ENCODE data around the gene EFNA5. TPM values are rescaled to one million over a fixed set of nuclear protein-coding genes. Genes with fewer than 3 reads are reported as not detected.

EFNA5 gene
- total and polyA plus RNA-seq, 10 of the 15 experiments (the other 5 are each of a cell fraction or from before 2014, with no cell fraction given): 0.19 to 12.6 (median 3.9) TPM

GRCh38 chr5:107474716-107475489 lies 195.8 kb downstream of the EFNA5 start (continued):
- TF ChIP-seq BCL3 (IDR thresholded peaks at IDR 0.05; ENCODE audit: borderline replicate concordance, insufficient read depth, low read depth, low read length, poor library complexity, severe bottlenecking) (peak; percentile 40), MLLT1 (IDR thresholded peaks at IDR 0.05) (0 out of 2 replicates have a peak, but pooled peaks have one; percentile 32), BMI1 (IDR thresholded peaks at IDR 0.05; ENCODE audit: borderline replicate concordance) (peak; percentile 58; the same call in 1 of the 2 replicates), BRCA1 (IDR thresholded peaks at IDR 0.05; ENCODE audit: low read depth, low read length) (no peak), BHLHE40 (IDR thresholded peaks at IDR 0.05; ENCODE audit: borderline replicate concordance in 1 of 2, low read depth in 2 of 2, low read length in 1 of 2) (peak in 1 of 2 experiments; percentile 36; a peak in 1 of 4 replicates), YY1 (IDR thresholded peaks at IDR 0.05; ENCODE audit: low read depth, low read length) (0 out of 2 replicates have a peak, but pooled peaks have one; percentile 9), POU2F2 (IDR thresholded peaks at IDR 0.05; ENCODE audit: borderline replicate concordance, low read depth, low read length) (peak; percentile 53; the same call in 1 of the 3 replicates), IKZF2 (IDR thresholded peaks at IDR 0.05) (peak; percentile 54 to 64), PML (IDR thresholded peaks at IDR 0.05; ENCODE audit: low read length) (no peak), ATF2 (IDR thresholded peaks at IDR 0.05; ENCODE audit: low read length) (peak; percentile 67), PBX3 (IDR thresholded peaks at IDR 0.05; ENCODE audit: insufficient replicate concordance, low read depth, low read length) (no peak), ZBTB33 (IDR thresholded peaks at IDR 0.05) (no peak), DPF2 (IDR thresholded peaks at IDR 0.05) (peak; percentile 82), MXI1 (IDR thresholded peaks at IDR 0.05; ENCODE audit: low read depth, low read length) (peak; percentile 58; the same call in 1 of the 2 replicates), GATAD2B (conservative IDR thresholded peaks at IDR 0.05; ENCODE audit: low read depth) (peak; percentile 34; the same call in 1 of the 2 replicates), EED (IDR thresholded peaks at IDR 0.05; ENCODE audit: low read depth) (no peak), NBN (IDR thresholded peaks at IDR 0.05) (peak; percentile 53; the same call in 1 of the 2 replicates), SIX5 (IDR thresholded peaks at IDR 0.05; ENCODE audit: low read depth, low read length, severe bottlenecking) (no peak), USF1 (IDR thresholded peaks at IDR 0.05; ENCODE audit: borderline replicate concordance, extremely low read length, insufficient read depth, low read depth, low read length) (no peak), KLF5 (IDR thresholded peaks at IDR 0.05; ENCODE audit: partially characterized antibody) (no peak), NR2C1 (IDR thresholded peaks at IDR 0.05) (no peak)
